Stimulated activated CD8-positive, alpha-beta memory T cell treated with anti-CD3 and anti-CD28 coated beads, Interleukin-15, amount 100 ng/mL, for 1 hour (primary cell): ENCODE data around the gene BFSP1.

Experiments
- DNase-seq: peaks from one replicate; pipeline ENCODE4 v3.0.0-alpha.2; 2020; ENCODE audit warnings: low read depth

BFSP1 gene

DNA sequence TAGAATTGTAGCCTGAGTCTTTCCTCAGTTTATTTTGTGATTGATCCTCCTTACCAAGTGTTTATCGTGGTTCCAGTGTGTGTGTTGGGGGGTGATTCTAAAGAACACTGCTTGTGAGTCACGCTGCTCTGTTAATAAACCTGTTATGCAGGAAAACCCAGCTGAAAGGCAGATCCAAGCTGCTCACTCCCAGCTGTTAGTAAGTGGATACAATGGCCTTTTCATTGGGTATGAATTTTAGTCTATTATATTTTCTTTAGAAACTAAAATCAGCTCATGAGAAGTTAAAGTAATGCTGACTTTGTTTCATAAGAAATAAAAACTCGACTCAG lies 26.5 kb upstream of the BFSP1 start:
- no peak for DNase-seq

DNA sequence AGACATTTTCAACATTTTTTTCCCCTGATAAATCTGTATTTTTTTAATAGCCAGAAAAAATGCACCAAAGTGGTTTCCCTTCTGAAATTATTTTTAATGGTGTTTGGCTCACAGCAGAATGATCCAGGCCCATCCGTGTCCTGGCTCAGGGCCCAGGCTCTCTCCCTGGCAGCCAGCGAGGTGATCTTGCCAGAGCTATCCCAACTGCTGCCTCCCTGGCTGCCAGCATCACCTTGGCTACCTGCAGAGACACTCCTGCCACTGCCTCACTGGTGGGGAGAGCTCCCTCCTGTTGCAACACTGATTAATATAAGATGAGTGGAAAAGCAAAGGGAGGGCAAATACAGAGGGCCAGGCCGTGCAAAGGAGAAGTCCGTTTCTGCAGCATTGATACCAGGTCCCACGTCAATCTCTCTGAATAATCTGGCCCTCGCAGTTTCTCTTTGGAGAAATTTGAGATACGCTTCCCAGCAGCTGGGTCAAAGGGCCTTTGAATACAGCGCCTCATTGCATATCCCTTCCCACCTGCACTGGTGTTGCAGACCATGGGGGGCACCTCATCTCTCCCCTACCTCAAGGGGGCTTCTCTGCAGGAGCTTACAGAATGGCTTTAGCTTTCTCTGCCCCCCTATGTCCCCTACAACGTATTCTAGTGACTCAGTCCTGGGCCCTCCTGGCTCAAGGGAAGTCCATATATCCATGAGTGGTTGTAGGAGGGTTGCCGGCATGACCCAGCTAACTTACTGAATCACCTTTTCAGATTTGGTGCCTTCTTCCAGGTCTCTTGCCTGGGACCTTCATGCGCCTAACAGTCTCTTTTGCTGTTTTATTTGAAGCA lies 25.9 kb upstream of the BFSP1 start:
- no peak for DNase-seq

DNA sequence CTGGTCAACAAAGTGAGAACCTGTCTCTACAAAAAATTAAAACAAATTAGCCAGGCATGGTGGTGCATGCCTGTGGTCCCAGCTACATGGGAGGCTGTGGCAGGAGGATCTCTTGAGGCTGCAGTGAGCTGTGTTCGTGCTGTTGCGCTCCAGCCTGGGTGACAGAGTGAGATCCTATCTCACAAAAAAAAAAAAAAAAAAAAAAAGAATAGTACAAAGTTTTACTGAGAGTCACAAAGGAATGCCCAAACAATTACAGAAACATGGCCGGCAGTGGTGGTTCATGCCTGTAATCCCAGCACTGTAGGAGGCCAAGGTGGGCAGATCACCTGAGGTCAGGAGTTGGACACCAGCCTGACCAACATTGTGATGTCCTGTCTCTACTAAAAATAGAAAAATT lies 23.9 kb upstream of the BFSP1 start:
- no peak for DNase-seq

DNA sequence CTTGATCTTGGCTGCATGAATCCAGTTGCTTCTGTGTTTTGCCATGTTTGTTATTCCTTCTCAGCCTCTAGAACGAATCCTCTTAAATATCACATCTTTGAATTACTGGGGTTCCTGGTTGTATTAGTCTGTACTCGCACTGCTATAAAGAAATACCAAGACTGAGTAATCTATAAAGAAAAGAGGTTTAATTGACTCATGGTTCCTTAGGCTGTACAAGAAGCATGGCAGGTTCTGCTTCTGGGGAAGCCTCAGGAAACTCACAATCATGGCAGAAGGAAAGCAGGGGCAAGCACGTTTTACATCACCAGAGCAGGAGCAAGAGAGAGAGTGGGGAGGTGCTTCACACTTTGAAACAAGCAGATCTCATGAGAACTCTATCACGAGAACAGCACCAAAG lies 18.0 kb upstream of the BFSP1 start:
- DNase-seq: no peak

DNA sequence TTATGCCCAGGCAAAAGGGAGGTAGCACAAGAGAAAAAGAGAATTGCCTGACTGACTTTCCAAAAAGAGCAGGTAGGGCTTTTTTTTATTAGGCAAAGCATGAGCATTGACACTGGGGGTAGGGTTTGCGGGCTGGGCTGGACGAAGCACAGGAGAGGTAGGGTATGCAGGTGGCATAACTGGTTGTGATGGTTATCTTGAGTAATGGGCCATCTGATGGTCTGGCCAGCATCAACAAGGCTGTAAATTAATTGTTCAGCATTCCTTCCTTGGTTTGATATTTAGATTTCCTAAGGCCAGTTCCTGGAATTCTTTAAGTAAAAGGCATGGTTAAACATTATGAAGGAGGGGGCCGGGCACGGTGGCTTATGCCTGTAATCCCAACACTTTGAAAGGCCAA lies 13.9 kb upstream of the BFSP1 start:
- no peak for DNase-seq

DNA sequence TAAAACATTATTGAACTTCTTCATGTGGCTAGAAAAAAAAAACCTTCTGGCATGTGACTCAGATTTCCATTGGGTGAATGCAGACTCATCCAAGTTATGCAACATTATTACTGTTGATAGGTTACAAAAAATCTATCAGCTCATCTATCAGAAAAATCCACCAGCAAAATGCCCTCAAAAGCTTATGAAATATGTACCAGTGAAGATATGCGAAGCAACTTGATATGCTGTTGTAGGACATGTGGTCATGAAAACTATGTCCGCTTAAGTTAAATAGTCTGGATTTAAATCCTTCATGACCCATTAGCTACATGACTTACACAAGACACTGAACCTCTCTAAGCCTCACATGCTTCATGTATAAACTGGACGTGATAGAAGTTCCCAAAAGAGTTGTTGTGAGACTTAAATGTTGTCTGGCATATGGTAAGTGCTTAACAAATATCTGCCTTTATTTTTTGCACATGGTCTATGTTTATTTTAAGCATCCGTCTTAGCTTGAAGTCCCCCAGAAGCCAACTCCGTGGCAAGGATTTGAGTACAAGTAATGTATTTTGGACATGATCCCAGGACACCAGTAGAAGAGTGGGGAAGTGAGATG lies 12.5 kb upstream of the BFSP1 start:
- no peak for DNase-seq

DNA sequence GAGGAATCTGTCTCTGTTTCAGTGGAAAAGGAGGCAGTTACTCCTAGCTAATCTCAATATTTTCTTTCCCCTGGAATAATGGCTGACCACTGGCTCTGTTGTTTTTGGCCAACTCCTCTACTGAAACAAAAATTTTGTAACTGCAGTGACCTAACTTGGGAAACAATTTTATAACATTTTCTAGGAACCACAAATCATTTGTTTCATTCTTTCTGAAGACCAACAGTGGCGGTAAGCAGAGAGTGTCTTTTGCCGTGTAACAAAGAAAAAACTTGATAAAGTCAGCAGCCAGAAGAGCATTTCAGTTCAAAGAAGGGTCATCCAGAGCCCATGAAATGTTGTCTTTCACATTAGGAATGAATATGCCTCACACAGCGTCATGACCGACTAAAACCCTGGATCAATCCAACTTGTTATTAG lies 11.8 kb upstream of the BFSP1 start:
- no peak for DNase-seq

DNA sequence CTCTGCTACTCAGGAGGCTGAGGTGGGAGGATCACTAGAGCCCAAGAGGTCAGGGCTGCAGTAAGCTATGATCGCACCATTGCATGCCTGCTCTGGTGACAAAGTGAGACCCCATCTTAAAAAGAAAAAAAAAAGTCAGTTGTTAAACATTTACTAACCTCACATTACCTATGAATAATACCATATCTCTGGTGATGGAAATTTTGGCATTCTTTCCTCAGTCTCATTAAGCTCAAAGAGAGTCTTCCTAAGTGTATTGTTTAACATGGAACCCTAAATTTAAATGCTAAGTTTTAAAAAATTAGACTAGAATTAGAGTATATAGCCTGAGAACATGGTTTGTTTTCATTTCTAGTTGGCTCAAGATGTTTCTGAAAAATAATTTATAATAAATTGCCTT lies 11.3 kb upstream of the BFSP1 start:
- no peak for DNase-seq

DNA sequence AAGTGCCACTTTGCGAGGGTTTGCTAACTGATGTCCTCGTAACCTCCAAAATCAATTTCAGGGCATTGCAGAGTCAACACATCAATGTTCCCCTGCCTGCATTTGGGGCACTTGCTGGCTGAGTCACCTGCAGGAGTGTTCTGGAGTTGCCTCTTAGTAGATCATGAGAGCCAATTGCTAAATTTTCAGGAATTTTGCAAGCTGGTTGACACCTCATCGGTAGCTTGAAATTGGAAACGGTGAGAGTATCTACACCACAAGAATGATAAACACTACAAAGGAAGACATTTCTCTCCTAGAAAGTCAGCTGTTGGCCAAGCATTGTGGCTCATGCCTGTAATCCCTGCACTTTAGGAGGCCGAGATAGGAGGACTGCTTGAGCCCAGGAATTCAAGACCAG lies 10.8 kb upstream of the BFSP1 start:
- DNase-seq: no peak

DNA sequence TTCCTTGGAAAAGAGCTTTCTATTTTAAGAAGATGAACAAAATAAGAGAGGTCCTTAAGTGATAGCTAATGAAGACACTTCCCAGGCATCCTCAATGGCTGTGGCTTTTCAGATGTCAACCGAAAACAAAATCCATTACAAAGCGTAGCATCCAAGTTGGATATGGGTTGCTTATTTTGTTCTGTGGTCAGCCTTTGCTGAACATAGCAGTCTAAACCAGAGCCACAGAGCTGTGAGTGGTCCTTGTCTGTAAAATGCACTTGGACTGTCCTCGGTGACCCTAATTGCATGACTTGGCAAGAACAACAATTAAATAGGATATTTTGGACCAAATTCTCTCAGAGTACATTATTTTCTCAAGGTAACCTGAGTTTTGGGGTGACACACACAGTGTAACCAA lies 10.4 kb upstream of the BFSP1 start:
- no peak for DNase-seq

DNA sequence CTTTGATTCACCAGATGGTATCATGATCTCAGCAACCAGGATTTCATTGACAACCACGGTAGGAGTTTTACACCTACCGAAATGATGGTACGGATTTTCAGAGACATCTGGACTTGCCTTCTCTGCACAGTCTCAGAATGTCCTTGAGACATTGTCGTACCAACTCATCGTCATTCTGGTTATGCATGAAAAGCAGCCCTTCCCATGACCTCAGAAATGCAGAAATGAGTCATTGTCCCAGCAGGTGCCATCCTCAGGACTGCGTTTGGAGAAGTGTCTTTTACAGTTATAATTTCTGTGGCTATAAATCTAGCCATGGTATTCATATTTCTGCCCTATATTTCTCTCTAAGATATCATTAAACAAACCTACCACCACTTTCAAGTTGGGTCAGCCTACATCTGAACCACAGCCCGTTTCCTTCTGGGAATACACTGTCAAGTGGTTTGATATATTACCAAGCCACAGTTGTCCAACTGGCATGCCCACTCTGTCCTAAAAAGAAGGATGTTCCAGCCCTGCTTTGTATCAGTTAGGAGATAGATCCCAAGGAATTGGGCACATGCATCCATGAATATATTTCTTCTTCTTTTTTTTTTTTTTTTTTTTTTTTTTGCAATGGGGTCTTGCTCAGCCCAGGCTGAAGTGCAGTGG lies 7.5 kb upstream of the BFSP1 start:
- no peak for DNase-seq

DNA sequence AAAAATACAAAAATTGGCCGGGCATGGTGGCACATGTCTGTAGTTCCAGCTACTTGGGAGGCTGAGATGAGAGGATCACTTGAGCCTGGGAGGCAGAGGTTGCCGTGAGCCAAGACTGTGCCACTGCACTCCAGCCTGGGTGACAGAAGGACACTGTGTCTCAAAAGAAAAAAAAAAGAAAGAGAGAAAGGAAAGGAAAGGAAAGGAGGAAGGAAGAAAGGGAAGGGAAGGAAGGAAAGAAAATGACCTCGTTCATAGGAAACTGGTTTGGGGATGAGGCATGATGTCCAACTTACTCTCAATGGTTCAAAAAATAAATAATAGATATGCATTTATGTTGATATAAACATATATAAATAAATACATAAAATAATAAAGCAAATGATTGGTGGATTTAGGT lies 6.8 kb upstream of the BFSP1 start:
- DNase-seq: no peak

DNA sequence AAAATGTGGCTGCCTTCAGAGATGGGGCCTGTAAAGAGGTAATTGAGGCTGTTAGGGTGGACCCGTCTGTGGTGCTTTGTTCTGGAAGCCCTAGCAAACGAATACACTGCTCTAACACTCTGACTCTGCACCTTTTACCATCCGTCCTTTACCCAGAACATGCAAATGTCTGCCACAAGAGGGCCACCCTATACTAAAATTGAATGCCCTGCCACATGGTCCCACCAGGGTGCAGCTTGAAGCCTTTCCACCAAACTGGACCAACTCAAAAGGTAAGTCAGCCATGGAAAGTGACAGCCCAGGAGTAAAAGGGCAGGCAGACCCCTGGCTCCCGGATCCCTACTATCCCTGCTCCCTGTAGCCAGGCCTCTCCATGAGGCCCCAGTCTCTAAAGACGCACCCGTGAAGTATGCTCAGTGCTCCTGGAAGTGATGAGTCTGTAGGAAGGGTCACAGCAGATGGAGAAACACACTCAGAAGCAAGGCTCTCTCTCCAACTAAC lies 5.8 kb upstream of the BFSP1 start:
- DNase-seq: peak; percentile 36

DNA sequence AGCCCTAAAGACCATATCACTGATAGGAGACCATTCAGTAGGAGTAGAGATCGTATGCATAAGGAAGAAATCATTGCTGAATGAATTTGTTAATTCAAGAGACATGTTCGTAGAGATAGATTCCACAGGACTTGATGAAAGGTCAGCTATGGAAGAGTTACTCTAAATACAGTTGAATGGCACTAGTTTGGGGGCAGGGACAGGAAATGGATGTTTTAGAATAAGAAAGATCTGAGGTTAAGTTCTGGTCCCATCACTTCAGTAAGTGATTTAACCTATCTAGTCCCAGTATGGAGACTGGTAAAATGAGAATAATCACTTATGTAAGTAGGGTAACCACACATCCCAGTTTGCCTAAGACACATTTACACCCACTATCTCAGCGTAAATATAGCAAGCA lies 2.9 kb upstream of the BFSP1 start:
- DNase-seq: no peak

DNA sequence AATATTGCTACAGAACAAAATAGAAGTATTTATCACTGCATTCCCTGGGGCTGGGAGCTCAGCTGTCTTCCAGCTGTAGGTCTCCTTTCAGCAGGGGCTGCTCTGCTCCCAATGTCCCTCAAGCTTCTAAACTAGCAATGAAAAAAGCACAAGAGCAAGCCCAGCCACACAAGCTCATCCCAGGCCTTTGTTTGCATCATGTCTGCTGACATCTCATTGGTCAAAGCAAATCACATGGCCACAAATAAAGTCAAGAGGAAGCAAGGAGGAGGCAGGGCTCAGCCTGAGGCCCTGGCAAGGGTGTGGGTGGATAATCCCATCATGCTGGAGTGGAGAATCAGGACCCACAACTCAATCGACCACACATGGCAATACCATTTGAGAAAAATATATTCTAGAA lies 2.2 kb upstream of the BFSP1 start:
- DNase-seq: no peak

DNA sequence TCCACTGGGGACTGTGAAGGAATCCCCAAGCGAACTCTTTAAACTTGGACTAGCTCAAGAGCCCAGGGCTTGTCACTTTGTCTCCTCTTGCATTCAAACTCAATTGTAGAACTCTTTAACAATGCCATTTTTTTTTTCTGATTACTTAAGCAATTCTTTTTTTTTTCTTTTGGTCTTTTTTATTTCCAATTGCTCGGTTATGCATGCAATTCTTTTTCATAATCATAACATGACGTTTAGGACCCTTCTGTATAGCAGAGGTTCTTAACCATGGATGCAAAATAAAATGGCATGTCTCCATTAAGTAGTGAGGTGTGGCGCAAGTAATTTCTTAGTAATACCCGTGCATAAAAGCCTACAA lies 466 bp upstream of the BFSP1 start:
- no peak for DNase-seq

DNA sequence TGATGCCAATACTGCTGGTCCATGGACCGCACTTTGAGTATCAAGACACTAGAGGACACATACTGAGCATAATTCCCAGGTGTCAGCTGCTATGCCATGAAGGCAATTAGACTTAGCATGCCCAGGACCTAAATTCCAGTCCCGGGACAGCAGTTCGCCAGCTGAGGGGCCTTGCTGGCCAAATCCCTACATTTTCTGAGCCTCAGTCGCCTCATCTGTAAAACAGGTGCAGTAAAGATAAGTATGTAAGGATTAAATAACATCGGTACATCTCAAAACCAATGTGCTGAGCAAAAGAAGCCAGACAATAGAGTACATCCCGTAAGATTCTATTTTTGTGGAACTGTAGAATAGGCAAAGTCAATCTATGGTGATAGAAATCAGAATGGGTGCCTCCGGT lies 1.0 kb downstream of the BFSP1 start:
- no peak for DNase-seq

DNA sequence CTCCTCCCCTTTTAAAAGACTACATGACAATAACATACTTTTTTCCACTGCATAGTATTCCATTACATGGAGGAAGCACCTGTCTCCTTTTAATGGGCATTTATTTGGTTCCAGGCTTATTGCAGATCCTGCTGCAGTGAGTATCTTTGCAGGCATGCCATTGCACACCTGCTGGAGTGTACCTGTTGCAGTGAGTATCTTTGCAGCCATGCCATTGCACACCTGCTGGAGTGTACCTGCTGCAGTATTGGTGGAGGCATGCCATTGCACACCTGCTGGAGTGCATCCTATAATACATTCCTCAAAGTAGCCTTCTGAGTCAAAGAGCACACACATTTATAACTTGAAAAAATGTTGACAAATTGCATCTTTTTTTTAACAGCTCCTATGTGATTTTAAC lies 1.6 kb downstream of the BFSP1 start:
- DNase-seq: no peak

DNA sequence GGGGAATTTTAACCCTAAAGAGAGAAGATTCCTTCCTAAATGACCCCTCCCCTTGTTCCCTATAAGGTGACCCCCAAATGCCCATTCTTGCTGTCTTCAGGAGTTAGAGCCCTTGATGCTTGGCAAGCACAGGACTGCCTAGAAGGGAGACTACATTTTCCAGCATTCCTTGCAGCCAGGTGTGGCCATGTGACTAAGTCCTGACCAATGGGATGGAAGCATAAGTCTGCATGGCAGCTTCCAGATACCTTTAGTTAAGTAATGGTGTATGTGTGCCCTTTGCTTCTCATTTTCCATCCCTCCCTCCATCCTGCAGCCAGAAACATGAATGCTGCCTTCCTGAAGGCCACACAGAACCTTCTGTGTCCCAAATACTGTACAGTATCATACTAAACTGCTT lies 5.5 kb downstream of the BFSP1 start:
- no peak for DNase-seq

DNA sequence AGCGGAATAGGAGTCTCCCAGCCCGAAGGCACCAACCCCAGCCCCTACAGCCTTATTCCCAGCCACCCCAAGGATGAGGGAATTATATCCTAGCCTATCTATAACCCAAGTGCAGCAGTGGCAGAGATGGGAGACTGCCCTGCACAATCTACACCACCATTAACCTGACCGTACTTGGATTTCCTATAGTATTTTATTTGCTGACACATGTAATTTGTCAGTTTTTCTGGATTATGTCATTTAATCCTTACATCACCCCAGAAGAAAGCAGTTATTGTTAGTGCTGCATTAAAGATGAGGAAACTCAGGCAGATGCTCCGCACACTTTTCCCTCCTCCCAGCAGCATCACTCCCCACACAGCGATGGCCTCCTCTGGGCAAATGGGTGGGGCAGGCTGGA lies 6.0 kb downstream of the BFSP1 start:
- no peak for DNase-seq

DNA sequence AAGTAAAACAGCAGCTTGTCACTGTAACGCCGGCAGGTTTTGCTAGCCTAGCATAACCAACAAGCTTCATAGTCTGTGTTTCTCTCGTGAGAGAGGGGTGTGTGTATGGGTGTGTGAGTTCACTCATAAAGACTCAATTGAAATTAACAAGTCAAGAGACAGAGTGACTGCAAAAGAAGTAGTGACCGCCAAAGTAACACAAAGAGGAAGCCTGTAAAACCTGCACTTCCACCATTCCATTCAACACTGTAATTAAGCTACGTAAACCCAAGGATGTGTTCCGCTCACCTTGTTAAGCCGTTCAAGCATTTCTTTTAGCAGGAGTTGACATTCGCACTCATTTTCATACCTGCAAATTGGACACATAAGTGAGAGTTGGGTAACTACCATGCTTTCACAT lies 6.6 kb downstream of the BFSP1 start:
- DNase-seq: no peak

DNA sequence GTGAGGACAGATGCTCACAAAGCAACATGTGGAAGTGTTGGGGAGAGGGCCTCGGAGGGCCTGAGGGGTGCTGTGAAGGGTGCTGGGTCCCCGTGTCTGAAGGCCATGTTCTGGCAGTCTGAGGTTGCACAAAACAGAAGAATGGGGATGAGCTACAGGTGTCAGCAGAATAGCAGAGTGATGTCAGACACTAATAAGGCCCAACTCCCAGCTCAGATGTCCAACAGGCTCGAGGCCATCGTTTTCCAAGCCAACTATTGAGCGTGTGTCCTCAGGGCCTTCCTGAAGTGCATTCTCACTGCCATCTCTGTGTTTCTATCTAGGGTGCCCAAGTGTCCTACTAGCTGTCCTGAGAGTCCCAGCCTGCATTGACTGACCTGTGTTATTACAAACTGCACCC lies 7.9 kb downstream of the BFSP1 start:
- no peak for DNase-seq

DNA sequence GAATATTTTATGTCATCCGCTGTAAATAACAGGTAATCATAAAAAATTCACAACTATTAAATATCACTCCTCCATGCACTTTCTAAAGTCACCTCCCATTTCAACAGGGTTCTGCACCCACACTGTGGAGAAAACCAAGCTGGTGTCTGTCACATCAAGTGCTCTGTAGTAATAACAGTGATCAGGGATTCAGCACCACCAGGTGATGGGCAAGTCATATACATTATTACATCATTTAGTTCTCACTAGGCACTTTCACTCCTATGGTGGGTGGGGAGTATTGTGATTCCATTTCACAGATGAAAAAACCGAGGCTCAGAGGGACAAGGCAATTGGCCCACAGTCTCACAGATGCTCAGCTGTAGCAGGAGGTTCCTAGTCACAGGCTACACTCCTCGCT lies 8.7 kb downstream of the BFSP1 start:
- no peak for DNase-seq

DNA sequence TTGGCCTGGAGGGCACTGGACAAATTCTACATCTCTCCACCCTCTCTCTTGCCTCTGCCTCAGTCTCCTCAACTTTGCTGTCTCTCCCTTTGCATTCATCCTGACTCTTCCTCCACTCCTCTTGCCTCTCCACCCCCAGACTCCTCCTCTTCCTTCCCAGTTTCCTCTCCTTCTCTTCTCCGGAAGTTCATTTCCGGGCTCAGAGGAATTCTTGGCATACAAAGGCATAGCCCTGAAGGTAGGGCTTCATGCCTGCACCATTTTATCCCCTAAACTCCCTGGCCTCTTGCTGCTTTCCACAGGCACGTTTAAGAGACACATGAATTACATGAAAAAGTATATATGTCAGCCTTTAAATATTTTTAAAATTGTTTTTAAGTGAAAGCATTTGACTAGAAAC lies 10.6 kb downstream of the BFSP1 start:
- DNase-seq: no peak
